ENCODE measurements around the gene DONSON.
"Not testable (repeated sequence)": the region's sequence is repeated elsewhere in the genome, so short reads cannot be mapped to it uniquely, and the experiment has no call there.

Gene DONSON

DNA sequence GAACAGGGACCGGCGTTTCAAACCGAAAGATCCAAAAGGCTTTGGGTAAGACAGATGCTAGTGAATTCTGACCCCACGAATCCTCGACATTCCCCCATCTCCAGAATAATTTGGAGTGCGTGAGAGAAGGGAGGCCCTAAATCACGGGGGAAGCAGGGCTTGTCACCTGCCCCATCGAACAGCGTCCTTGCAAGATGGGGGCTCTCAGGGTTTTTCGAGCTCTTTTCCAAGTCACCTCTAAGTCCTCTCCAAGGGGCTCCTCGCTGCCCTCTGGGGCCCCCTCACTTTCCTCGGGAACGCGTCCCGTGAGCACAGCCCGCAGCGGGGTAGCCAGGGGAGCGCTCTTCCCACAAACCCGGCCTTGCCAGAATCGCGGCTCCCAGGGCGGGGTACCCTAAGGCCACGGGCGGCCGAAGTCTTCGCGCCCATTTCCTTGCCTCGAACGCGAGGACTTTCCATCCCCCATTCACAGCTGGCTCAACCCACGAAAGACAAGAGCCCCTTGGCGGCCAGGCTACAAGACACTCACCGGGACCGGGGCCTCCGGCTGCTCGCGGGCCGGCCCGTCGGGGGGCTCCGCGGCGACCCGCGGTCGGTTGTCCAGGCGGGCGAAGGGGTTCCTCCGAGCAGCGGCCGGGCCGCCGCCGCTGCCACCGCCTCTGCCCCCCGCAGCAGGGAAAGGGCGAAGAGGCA lies 546 bp downstream of the DONSON start:
- no peak for TF ChIP-seq CTCF (IDR thresholded peaks at IDR 0.05; ENCODE audit: poor library complexity, severe bottlenecking)
- DNase-seq (ENCODE audit: low spot score) = no peak
- H3K36me3 ChIP-seq (ENCODE audit: low read depth) = peaks cover 37% of the 10 kb centered on the region
- H3K4me3 ChIP-seq (ENCODE audit: severe bottlenecking) = peak overlapping the region; percentile 87
- peak; percentile 45 for ATAC-seq (ENCODE audit: low read depth)
- no peaks in the 10 kb centered on the region for H3K9me3 ChIP-seq (ENCODE audit: severe bottlenecking)
- H3K27me3 ChIP-seq (ENCODE audit: insufficient read depth, poor library complexity, severe bottlenecking) = no peaks in the 10 kb centered on the region
- no peaks in the 10 kb centered on the region for H3K4me1 ChIP-seq (ENCODE audit: insufficient read depth, poor library complexity, severe bottlenecking)
- H3K27ac ChIP-seq (ENCODE audit: poor library complexity, severe bottlenecking) = peak overlapping the region; percentile 51

GRCh38 chr21:33586927-33587326 lies 1.6 kb downstream of the DONSON start:
- Histone ChIP-seq H3K4me1 (ENCODE audit: insufficient read depth, poor library complexity, severe bottlenecking) (no peaks in the 10 kb centered on the region), H3K27ac (ENCODE audit: poor library complexity, severe bottlenecking) (no peak overlapping the region), H3K4me3 (ENCODE audit: severe bottlenecking) (peak overlapping the region; percentile 87), H3K27me3 (ENCODE audit: insufficient read depth, poor library complexity, severe bottlenecking) (no peaks in the 10 kb centered on the region), H3K36me3 (ENCODE audit: low read depth) (peaks cover 45% of the 10 kb centered on the region), H3K9me3 (ENCODE audit: severe bottlenecking) (no peaks in the 10 kb centered on the region)
- ATAC-seq (ENCODE audit: low read depth) (no peak), DNase-seq (ENCODE audit: low spot score) (no peak)
- no peak for TF ChIP-seq CTCF (IDR thresholded peaks at IDR 0.05; ENCODE audit: poor library complexity, severe bottlenecking)

- Histone ChIP-seq H3K4me1 (ENCODE audit: insufficient read depth, poor library complexity, severe bottlenecking) (peaks cover 3% of the 10 kb centered on the region), H3K27ac (ENCODE audit: poor library complexity, severe bottlenecking) (no peak overlapping the region), H3K36me3 (ENCODE audit: low read depth) (peaks cover 66% of the 10 kb centered on the region), H3K4me3 (ENCODE audit: severe bottlenecking) (no peak overlapping the region), H3K9me3 (ENCODE audit: severe bottlenecking) (peaks cover 1% of the 10 kb centered on the region), H3K27me3 (ENCODE audit: insufficient read depth, poor library complexity, severe bottlenecking) (no peaks in the 10 kb centered on the region)
- no peak for TF ChIP-seq CTCF (IDR thresholded peaks at IDR 0.05; ENCODE audit: poor library complexity, severe bottlenecking)
- DNase-seq (ENCODE audit: low spot score) (no peak), ATAC-seq (ENCODE audit: low read depth) (no peak)
These were observed 4.0 kb downstream of the DONSON start for GRCh38 chr21:33584455-33584854.

DNA sequence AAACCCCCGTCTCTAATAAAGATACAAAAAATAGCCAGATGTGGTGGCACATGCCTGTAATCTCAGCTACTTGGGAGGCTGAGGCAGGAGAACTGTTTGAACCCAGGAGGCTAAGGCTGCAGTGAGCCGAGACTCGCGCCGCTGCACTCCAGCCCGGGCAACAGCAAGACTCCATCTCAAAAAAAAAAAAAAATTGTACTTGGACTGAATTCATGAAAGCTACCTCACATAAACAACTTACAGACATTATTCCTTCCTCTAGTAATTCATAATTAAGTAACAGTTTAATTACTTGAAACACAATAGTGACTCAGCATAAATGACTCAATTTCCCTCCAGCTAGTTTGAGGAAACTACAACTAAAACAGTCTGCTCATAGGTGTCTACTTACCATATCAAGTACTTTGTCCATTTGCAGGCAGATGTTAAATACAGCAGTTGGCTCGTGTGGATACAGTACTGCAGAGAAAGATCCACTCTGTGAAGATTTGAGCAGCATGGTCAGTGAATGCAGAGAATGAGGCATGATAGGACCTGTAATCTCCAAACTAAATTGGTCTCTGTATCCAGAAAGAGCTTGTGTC lies 9.4 kb downstream of the DONSON start:
- no peak for TF ChIP-seq CTCF (IDR thresholded peaks at IDR 0.05; ENCODE audit: poor library complexity, severe bottlenecking)
- no peak overlapping the region for H3K4me3 ChIP-seq (ENCODE audit: severe bottlenecking)
- DNase-seq (ENCODE audit: low spot score) (no peak), ATAC-seq (ENCODE audit: low read depth) (peak; percentile 59)
- peaks cover 88% of the 10 kb centered on the region for H3K36me3 ChIP-seq (ENCODE audit: low read depth)
- H3K9me3 ChIP-seq (ENCODE audit: severe bottlenecking) = peaks cover 4% of the 10 kb centered on the region
- H3K27ac ChIP-seq (ENCODE audit: poor library complexity, severe bottlenecking) = peak overlapping the region; percentile 29
- H3K27me3 ChIP-seq (ENCODE audit: insufficient read depth, poor library complexity, severe bottlenecking) = no peaks in the 10 kb centered on the region
- H3K4me1 ChIP-seq (ENCODE audit: insufficient read depth, poor library complexity, severe bottlenecking) = peaks cover 6% of the 10 kb centered on the region

DNA sequence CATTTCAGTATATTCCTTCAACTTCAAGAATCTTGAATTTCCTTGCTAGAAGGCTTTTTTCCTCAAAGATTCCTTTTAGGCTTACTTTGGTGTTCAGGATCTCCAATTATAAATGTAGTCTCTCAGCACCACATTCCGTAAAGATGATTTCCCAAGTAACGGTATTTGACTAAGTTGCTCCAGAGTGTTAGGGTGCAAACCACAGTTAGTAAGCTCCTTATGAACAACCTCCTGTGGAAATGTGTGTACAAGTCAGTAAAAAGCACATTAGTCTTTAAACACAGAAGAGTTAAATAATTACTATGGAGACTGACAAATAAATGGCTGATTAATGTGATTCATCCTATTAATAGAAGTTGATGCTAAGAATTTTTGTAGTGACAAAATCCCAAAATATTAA lies 10.3 kb downstream of the DONSON start:
- Histone ChIP-seq H3K4me1 (ENCODE audit: insufficient read depth, poor library complexity, severe bottlenecking) (peaks cover 6% of the 10 kb centered on the region), H3K4me3 (ENCODE audit: severe bottlenecking) (no peak overlapping the region), H3K27ac (ENCODE audit: poor library complexity, severe bottlenecking) (peak overlapping the region; percentile 29), H3K36me3 (ENCODE audit: low read depth) (peaks cover 91% of the 10 kb centered on the region), H3K9me3 (ENCODE audit: severe bottlenecking) (peaks cover 4% of the 10 kb centered on the region), H3K27me3 (ENCODE audit: insufficient read depth, poor library complexity, severe bottlenecking) (no peaks in the 10 kb centered on the region)
- no peak for TF ChIP-seq CTCF (IDR thresholded peaks at IDR 0.05; ENCODE audit: poor library complexity, severe bottlenecking)
- ATAC-seq (ENCODE audit: low read depth) (no peak), DNase-seq (ENCODE audit: low spot score) (no peak)

DNA sequence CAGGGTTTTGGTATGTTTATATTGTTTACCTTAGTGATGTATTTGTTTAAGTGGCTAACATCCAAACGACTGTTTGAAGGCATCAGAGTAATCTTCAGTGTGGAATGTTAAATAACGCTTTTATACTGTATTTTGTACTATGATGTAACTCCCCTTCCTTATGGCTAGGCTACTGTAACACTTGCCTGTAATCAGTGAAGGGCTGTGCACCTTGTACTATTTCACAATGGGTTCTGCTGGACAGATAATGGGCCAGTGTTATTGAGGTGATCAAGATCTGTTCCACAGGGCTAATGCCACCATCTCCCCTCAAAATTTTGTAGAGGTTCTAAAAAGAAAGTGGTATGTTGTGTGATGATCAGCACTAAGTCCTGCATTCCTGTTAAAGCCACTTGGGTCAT lies 11.7 kb downstream of the DONSON start:
- DNase-seq (ENCODE audit: low spot score); H3K4me3 ChIP-seq (ENCODE audit: severe bottlenecking); H3K4me1 ChIP-seq (ENCODE audit: insufficient read depth, poor library complexity, severe bottlenecking); H3K9me3 ChIP-seq (ENCODE audit: severe bottlenecking); H3K27me3 ChIP-seq (ENCODE audit: insufficient read depth, poor library complexity, severe bottlenecking); H3K27ac ChIP-seq (ENCODE audit: poor library complexity, severe bottlenecking); ATAC-seq (ENCODE audit: low read depth): not testable (repeated sequence)
- peaks cover 93% of the 10 kb centered on the region for H3K36me3 ChIP-seq (ENCODE audit: low read depth)

Data from RWPE2 (cell line).